Dendritic cell treated with granulocyte-macrophage colony-stimulating factor and Interleukin-4, amounts not matched to agents 40 ng/mL and 50 ng/mL, for 4 days (primary cell): ENCODE measurements around the gene SPTB.

Experiments used
- H3K27ac Mint-ChIP-seq: one replicate; pipeline ENCODE4 v1.8.0; 2022; ENCODE audit warnings: mild to moderate bottlenecking, mixed read lengths
- H3K27me3 Mint-ChIP-seq: one replicate; pipeline ENCODE4 v1.8.0; 2022; ENCODE audit warnings: mild to moderate bottlenecking, mixed read lengths
- H3K36me3 Mint-ChIP-seq: one replicate; pipeline ENCODE4 v1.8.0; 2022; ENCODE audit warnings: low read depth, mixed read lengths
- H3K4me1 Mint-ChIP-seq: one replicate; pipeline ENCODE4 v1.8.0; 2022; ENCODE audit warnings: low read depth, mixed read lengths
- H3K4me3 Mint-ChIP-seq: one replicate; pipeline ENCODE4 v1.8.0; 2022; ENCODE audit warnings: mild to moderate bottlenecking, moderate library complexity, mixed read lengths
- H3K9me3 Mint-ChIP-seq: one replicate; pipeline ENCODE4 v1.8.0; 2022; ENCODE audit warnings: mixed read lengths
- intact Hi-C: fragments of 100-400 bp; cut with micrococcal nuclease; formaldehyde crosslinking; loops from one replicate; pipeline ENCODE4 v1.15.0; 2022

SPTB gene

DNA sequence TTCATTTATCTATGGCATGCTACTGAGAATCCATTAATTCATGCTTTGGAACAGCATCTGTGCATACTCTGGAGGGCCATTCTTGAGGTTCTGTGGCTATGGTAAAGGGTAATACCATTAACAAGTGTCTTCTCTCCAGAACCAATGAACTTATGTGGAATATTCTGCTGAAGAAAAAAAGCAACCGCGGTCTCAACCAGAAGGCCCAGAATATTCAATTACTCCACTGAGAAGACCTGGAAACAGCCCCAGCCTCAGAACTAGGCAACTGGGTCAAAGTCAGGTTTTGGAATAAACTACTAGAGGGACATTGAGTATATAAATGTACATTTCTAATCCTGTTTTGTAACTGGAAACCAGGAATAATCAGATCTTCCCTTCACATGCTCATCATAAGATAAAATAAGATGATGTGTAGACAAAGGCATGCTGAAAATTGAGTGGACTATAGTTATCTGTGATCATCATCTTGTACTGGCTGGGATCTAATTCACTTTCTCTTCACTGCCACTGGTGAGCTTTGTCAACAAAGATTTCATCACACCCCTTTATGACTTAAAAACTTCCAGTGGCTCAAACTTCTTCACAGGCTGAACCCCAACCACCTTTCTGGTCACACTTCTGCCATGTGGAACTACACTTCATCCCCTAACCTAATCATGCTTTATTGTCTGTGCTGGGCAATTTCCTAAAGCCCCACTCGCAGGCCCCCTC lies 6.0 kb downstream of the SPTB start:
- intact Hi-C loops = no loop called here
- no peaks in the 10 kb centered on the region for H3K9me3 Mint-ChIP-seq
- no peak overlapping the region for H3K27ac Mint-ChIP-seq
- H3K4me1 Mint-ChIP-seq = peaks cover 5% of the 10 kb centered on the region
- no peak overlapping the region for H3K4me3 Mint-ChIP-seq
- H3K27me3 Mint-ChIP-seq = peaks cover 43% of the 10 kb centered on the region
- H3K36me3 Mint-ChIP-seq = no peaks in the 10 kb centered on the region

- Mint-ChIP-seq H3K4me1 (peaks cover 5% of the 10 kb centered on the region), H3K27me3 (peaks cover 27% of the 10 kb centered on the region), H3K27ac (no peak overlapping the region), H3K36me3 (no peaks in the 10 kb centered on the region), H3K4me3 (no peak overlapping the region), H3K9me3 (no peaks in the 10 kb centered on the region)
- intact Hi-C loops = no loop called here
Observed at GRCh38 chr14:64871344-64871743, 8.4 kb downstream of the SPTB start.

GRCh38 chr14:64870160-64870559 lies 9.5 kb downstream of the SPTB start:
- Mint-ChIP-seq H3K4me1 (peaks cover 5% of the 10 kb centered on the region), H3K4me3 (no peak overlapping the region), H3K27ac (no peak overlapping the region), H3K9me3 (no peaks in the 10 kb centered on the region), H3K27me3 (peaks cover 20% of the 10 kb centered on the region), H3K36me3 (no peaks in the 10 kb centered on the region)
- intact Hi-C loops = no loop called here

DNA sequence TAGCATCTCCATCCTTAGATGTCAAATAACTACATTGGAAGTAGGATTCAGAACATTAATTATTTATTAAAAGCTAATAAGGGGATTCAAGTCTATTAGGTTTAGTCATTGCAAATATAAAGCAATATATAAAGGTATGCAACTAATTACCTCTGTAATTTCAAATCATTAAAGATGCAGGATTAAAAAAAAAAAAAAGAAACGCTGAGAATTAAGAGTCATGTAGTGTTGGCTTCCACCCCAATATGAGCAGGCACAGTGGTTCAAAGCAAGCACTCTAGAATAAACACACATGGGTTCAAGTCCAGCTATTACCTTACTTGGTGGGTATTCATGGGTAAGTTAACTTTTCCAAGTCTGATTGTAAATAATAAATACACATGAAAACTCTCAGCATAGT lies 10.9 kb downstream of the SPTB start:
- Mint-ChIP-seq H3K27me3 (peaks cover 13% of the 10 kb centered on the region), H3K27ac (no peak overlapping the region), H3K9me3 (no peaks in the 10 kb centered on the region), H3K4me1 (peaks cover 5% of the 10 kb centered on the region), H3K36me3 (no peaks in the 10 kb centered on the region), H3K4me3 (no peak overlapping the region)
- intact Hi-C loops = no loop called here

DNA sequence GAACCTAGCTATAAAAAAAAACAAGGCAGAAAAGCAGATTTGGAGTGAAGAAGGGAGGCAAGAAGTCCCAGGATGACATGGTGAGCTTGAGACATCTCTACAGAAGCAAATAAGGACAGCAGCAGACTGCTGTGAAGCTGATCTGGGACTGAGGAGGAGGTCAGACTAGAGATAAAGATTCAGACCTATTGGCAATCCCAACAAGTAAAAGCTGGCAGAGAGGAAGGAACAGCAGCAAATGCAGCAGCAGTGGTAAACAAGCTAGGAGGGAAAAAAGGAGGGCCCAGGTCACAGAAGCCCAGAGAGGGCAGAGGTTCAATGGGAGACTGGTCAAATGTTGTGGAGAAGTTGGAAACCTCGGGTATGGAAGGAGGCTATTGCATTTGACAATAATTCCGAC lies 11.3 kb downstream of the SPTB start:
- intact Hi-C loops = no loop called here
- H3K9me3 Mint-ChIP-seq = no peaks in the 10 kb centered on the region
- no peaks in the 10 kb centered on the region for H3K36me3 Mint-ChIP-seq
- peaks cover 5% of the 10 kb centered on the region for H3K4me1 Mint-ChIP-seq
- H3K27ac Mint-ChIP-seq = no peak overlapping the region
- peaks cover 14% of the 10 kb centered on the region for H3K27me3 Mint-ChIP-seq
- no peak overlapping the region for H3K4me3 Mint-ChIP-seq

GRCh38 chr14:64867182-64867581 lies 12.5 kb downstream of the SPTB start:
- intact Hi-C loops = no loop called here
- Mint-ChIP-seq H3K9me3 (no peaks in the 10 kb centered on the region), H3K27me3 (peaks cover 14% of the 10 kb centered on the region), H3K27ac (no peak overlapping the region), H3K36me3 (no peaks in the 10 kb centered on the region), H3K4me3 (no peak overlapping the region), H3K4me1 (peaks cover 5% of the 10 kb centered on the region)

- no peak overlapping the region for H3K4me3 Mint-ChIP-seq
Observed at GRCh38 chr14:64865992-64866391, 13.7 kb downstream of the SPTB start.

GRCh38 chr14:64865109-64865508 lies 14.6 kb downstream of the SPTB start:
- no peak overlapping the region for H3K27ac Mint-ChIP-seq
- no peak overlapping the region for H3K4me3 Mint-ChIP-seq
- intact Hi-C loops = no loop called here
- H3K4me1 Mint-ChIP-seq = peaks cover 4% of the 10 kb centered on the region
- H3K9me3 Mint-ChIP-seq = no peaks in the 10 kb centered on the region
- no peaks in the 10 kb centered on the region for H3K36me3 Mint-ChIP-seq
- peaks cover 9% of the 10 kb centered on the region for H3K27me3 Mint-ChIP-seq

More at GRCh38 chr14:64865992-64866391, 13.7 kb downstream of the SPTB start:
- peaks cover 11% of the 10 kb centered on the region for H3K27me3 Mint-ChIP-seq
- no peaks in the 10 kb centered on the region for H3K9me3 Mint-ChIP-seq
- H3K27ac Mint-ChIP-seq = no peak overlapping the region
- intact Hi-C loops = no loop called here
- peaks cover 5% of the 10 kb centered on the region for H3K4me1 Mint-ChIP-seq
- H3K36me3 Mint-ChIP-seq = no peaks in the 10 kb centered on the region

DNA sequence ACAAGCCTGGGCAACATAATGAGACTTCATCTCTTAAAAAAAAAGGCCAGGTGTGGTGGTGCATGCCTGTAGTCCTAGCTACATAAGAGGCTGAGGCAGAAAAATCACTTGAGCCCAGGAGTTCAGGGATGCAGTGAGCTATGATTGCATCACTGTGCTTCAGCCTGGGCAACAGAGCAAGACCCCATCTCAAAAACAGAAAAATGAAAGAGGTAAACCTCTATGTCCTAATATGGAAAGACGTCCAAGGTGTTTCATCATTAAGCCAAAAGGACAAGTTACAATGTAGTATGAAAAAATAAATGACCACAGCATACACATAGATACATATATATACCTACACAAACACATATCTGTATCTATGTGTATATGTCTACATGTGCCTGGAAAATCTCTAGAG lies 15.4 kb downstream of the SPTB start:
- intact Hi-C loops = no loop called here
- Mint-ChIP-seq H3K4me1 (no peaks in the 10 kb centered on the region), H3K27me3 (peaks cover 6% of the 10 kb centered on the region), H3K4me3 (no peak overlapping the region), H3K27ac (no peak overlapping the region), H3K9me3 (no peaks in the 10 kb centered on the region), H3K36me3 (no peaks in the 10 kb centered on the region)

- Mint-ChIP-seq H3K4me1 (no peaks in the 10 kb centered on the region), H3K27ac (no peak overlapping the region), H3K36me3 (no peaks in the 10 kb centered on the region), H3K4me3 (no peak overlapping the region), H3K27me3 (peaks cover 6% of the 10 kb centered on the region), H3K9me3 (no peaks in the 10 kb centered on the region)
- intact Hi-C loops = no loop called here
Observed at GRCh38 chr14:64861916-64862315, 17.8 kb downstream of the SPTB start.

DNA sequence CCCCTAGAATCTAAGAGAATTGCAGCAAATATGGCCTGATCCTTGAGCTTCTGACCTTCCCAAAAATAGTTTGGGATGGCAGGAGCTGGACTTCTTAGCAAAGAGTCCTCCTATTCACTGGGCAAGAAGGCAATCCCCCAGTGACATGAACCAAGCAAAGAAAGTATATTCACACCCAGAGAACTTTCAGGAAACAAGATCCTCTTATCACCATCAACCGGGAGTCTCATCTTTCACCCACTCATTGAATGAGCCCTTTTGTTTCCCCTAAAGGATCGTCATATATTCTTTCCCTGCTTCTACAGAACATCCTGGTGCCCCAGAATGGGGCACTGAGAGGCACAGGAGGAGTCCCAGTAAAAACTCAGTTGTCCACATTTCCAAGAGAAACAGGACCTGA lies 19.7 kb downstream of the SPTB start:
- Mint-ChIP-seq H3K4me3 (no peak overlapping the region), H3K9me3 (no peaks in the 10 kb centered on the region), H3K36me3 (no peaks in the 10 kb centered on the region), H3K27ac (no peak overlapping the region), H3K4me1 (peaks cover 2% of the 10 kb centered on the region), H3K27me3 (peaks cover 6% of the 10 kb centered on the region)
- intact Hi-C loops = no loop called here

DNA sequence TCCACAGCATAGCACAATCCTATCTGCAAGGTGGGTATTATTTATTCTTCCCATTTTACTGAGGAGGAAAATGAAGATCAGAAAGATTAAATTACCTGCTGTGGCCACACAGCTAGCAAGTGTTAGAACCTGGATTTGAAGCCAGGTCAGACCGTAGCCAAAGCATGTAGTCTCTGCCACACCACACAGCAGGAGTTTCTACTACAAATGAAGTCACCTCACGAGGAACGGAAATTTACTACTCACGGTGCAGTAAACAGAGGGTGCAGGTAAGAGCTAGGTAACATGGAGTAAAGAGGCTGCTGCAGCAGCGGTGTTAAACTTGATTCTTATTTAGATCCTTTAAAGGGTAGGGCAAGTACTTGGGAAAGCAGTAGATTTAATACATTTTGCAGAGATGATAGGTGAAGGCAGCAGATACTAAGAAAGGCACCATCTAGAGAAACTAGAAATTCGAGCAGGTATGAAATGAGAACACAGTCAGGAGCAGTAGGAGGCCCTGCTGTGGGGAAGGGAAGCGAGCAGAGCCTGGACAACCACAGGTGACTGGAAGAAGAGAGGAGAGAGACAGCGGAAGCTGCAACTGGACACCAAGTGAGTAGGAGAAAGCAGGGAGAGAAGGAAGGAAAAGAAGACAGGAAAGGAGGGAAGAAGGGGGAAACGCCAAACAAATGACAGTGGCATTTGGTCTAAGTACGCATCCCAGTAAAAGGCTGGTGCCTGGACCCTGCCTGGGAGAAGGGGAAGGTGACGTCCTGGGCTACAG lies 21.5 kb downstream of the SPTB start:
- no peak overlapping the region for H3K4me3 Mint-ChIP-seq
- no peaks in the 10 kb centered on the region for H3K9me3 Mint-ChIP-seq
- H3K36me3 Mint-ChIP-seq = no peaks in the 10 kb centered on the region
- peaks cover 7% of the 10 kb centered on the region for H3K4me1 Mint-ChIP-seq
- H3K27ac Mint-ChIP-seq = no peak overlapping the region
- H3K27me3 Mint-ChIP-seq = peaks cover 9% of the 10 kb centered on the region
- intact Hi-C loops = no loop called here

DNA sequence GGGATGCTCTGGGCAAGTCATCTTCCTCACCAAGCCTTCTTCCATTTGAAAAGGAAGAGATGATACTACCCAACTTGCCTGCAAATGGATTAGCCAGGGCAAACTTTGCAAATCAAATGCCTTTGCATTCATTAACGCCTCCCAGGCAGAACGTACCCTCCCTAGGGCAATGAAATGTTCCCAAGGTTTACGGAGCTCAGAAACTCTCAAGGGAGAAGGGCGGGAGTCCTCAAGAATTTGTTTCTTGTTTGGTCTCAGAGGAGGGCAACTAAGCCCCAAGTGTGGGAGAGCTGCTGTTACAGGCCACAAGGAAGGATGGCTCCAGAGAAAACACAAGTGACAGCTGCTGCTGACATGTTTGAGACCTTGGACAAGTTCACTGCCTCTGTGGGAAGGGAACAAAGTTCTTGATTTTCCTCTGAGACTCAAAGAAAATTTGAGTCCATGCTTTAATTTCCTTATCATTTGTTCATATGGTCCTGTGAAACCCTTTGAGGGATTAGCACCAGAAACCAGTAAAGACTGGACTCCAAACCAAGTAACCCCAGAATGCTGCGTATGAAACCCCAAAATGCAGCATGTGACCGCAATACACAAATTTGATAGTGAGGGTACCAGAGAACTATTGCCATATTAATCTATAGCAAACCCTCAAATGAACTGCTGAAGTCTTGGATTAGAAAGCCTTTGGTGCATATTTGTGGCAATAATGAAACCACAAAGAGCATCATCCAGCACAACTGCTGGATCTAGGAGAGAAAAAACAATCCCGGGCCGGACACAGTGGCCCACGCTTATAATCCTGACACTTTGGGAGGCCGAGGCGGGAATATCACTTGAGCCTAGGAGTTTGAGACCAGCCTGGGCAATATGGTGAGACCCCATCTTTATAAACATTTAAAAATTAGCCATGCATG lies 22.9 kb downstream of the SPTB start:
- Mint-ChIP-seq H3K36me3 (no peaks in the 10 kb centered on the region), H3K4me1 (peaks cover 7% of the 10 kb centered on the region), H3K9me3 (no peaks in the 10 kb centered on the region), H3K27me3 (peaks cover 13% of the 10 kb centered on the region), H3K27ac (no peak overlapping the region), H3K4me3 (no peak overlapping the region)
- intact Hi-C loops = no loop called here
